ENCODE results near the gene AGFG2.

AGFG2 gene

GRCh38 chr7:100567031-100567730 is 28.2 kb downstream of the AGFG2 start (continued):
- TF ChIP-seq, protein P1, sequence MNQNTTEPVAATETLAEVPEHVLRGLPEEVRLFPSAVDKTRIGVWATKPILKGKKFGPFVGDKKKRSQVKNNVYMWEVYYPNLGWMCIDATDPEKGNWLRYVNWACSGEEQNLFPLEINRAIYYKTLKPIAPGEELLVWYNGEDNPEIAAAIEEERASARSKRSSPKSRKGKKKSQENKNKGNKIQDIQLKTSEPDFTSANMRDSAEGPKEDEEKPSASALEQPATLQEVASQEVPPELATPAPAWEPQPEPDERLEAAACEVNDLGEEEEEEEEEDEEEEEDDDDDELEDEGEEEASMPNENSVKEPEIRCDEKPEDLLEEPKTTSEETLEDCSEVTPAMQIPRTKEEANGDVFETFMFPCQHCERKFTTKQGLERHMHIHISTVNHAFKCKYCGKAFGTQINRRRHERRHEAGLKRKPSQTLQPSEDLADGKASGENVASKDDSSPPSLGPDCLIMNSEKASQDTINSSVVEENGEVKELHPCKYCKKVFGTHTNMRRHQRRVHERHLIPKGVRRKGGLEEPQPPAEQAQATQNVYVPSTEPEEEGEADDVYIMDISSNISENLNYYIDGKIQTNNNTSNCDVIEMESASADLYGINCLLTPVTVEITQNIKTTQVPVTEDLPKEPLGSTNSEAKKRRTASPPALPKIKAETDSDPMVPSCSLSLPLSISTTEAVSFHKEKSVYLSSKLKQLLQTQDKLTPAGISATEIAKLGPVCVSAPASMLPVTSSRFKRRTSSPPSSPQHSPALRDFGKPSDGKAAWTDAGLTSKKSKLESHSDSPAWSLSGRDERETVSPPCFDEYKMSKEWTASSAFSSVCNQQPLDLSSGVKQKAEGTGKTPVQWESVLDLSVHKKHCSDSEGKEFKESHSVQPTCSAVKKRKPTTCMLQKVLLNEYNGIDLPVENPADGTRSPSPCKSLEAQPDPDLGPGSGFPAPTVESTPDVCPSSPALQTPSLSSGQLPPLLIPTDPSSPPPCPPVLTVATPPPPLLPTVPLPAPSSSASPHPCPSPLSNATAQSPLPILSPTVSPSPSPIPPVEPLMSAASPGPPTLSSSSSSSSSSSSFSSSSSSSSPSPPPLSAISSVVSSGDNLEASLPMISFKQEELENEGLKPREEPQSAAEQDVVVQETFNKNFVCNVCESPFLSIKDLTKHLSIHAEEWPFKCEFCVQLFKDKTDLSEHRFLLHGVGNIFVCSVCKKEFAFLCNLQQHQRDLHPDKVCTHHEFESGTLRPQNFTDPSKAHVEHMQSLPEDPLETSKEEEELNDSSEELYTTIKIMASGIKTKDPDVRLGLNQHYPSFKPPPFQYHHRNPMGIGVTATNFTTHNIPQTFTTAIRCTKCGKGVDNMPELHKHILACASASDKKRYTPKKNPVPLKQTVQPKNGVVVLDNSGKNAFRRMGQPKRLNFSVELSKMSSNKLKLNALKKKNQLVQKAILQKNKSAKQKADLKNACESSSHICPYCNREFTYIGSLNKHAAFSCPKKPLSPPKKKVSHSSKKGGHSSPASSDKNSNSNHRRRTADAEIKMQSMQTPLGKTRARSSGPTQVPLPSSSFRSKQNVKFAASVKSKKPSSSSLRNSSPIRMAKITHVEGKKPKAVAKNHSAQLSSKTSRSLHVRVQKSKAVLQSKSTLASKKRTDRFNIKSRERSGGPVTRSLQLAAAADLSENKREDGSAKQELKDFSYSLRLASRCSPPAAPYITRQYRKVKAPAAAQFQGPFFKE (tag by site-specific recombination; IDR thresholded peaks at IDR 0.05; ENCODE audit: borderline replicate concordance), result no peak
- TF ChIP-seq, protein P2, sequence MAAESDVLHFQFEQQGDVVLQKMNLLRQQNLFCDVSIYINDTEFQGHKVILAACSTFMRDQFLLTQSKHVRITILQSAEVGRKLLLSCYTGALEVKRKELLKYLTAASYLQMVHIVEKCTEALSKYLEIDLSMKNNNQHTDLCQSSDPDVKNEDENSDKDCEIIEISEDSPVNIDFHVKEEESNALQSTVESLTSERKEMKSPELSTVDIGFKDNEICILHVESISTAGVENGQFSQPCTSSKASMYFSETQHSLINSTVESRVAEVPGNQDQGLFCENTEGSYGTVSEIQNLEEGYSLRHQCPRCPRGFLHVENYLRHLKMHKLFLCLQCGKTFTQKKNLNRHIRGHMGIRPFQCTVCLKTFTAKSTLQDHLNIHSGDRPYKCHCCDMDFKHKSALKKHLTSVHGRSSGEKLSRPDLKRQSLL (tag by site-specific recombination; IDR thresholded peaks at IDR 0.05), result no peak
- TF ChIP-seq ZFP3 (tag by site-specific recombination; IDR thresholded peaks at IDR 0.05; ENCODE audit: low read depth) (no peak), ZNF585B (tag by site-specific recombination; IDR thresholded peaks at IDR 0.05) (no peak), ZNF830 (tag by site-specific recombination; IDR thresholded peaks at IDR 0.05; ENCODE audit: low read depth) (no peak)
- TF ChIP-seq, protein P3, sequence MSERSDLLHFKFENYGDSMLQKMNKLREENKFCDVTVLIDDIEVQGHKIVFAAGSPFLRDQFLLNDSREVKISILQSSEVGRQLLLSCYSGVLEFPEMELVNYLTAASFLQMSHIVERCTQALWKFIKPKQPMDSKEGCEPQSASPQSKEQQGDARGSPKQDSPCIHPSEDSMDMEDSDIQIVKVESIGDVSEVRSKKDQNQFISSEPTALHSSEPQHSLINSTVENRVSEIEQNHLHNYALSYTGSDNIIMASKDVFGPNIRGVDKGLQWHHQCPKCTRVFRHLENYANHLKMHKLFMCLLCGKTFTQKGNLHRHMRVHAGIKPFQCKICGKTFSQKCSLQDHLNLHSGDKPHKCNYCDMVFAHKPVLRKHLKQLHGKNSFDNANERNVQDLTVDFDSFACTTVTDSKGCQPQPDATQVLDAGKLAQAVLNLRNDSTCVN (tag by site-specific recombination; optimal IDR thresholded peaks at IDR 0.05), result peak; percentile 2
- TF ChIP-seq, protein P4, sequence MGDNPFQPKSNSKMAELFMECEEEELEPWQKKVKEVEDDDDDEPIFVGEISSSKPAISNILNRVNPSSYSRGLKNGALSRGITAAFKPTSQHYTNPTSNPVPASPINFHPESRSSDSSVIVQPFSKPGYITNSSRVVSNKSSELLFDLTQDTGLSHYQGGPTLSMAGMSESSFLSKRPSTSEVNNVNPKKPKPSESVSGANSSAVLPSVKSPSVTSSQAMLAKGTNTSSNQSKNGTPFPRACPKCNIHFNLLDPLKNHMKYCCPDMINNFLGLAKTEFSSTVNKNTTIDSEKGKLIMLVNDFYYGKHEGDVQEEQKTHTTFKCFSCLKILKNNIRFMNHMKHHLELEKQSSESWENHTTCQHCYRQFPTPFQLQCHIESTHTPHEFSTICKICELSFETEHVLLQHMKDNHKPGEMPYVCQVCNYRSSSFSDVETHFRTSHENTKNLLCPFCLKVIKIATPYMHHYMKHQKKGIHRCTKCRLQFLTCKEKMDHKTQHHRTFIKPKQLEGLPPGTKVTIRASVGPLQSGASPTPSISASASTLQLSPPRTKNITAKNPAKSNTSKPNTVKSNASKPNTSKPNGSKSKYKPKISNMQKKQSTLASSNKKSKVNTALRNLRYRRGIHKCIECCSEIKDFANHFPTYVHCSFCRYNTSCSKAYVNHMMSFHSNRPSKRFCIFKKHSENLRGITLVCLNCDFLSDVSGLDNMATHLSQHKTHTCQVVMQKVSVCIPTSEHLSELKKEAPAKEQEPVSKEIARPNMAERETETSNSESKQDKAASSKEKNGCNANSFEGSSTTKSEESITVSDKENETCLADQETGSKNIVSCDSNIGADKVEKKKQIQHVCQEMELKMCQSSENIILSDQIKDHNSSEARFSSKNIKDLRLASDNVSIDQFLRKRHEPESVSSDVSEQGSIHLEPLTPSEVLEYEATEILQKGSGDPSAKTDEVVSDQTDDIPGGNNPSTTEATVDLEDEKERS (tag by site-specific recombination; IDR thresholded peaks at IDR 0.05), result no peak

GRCh38 chr7:100567751-100568175 is 28.8 kb downstream of the AGFG2 start:
- Histone ChIP-seq H3K4me1 (ENCODE audit: control insufficient read depth, insufficient read depth, low read length) (peaks cover 2% of the 10 kb centered on the region; the same call in 1 of the 2 replicates), H3K4me3 (ENCODE audit: low read depth, low read length) (no peak overlapping the region), H3K27ac (ENCODE audit: extremely low read depth, low read depth, low read length) (no peak overlapping the region), H3K36me3 (ENCODE audit: control insufficient read depth in 2 of 2, insufficient read depth in 1 of 2, low read length in 2 of 2) (peaks cover 0 to 4% of the 10 kb centered on the region in 2 experiments; a peak in 1 of 3 replicates), H3K9me3 (ENCODE audit: control insufficient read depth, insufficient read depth, low read depth, low read length) (no peaks in the 10 kb centered on the region)
- CTCF ChIA-PET, result interaction anchor here (0.6 to 3.2 kb wide), 5 partner anchors 8 to 158 kb away, joined by 5 to 14 read pairs (median 5); no protein-coding TSS in a partner anchor
- TF ChIP-seq ZNF341 (tag by site-specific recombination; IDR thresholded peaks at IDR 0.05; ENCODE audit: low read depth) (peak; percentile 45; the same call in 1 of the 2 replicates), ZSCAN23 (tag by site-specific recombination; IDR thresholded peaks at IDR 0.05) (no peak)
- POLR2A ChIA-PET, result interaction anchor here (1.0 to 4.4 kb wide), 2 partner anchors 18 kb away, joined by 6 to 26 read pairs; partner anchors contain the start of genes FBXO24 and LRCH4
